ENCODE measurements around the gene FIGNL1. TPM values are rescaled to one million over a fixed set of nuclear protein-coding genes. Genes with fewer than 3 reads are reported as not detected.

The FIGNL1 gene
- polyA plus RNA-seq, 4 donors = 1.9 to 20.2 (median 4.4) TPM

- DNase-seq (peak; percentile 11 to 58), FAIRE-seq (no peak)
- peaks cover 0 to 67% (median 0%) of the 10 kb centered on the region in 3 donors for H3K36me3 ChIP-seq (ENCODE audit: control insufficient read depth in 3 of 3, insufficient read depth in 2 of 3, low read depth in 1 of 3, low read length in 3 of 3)
- no peak overlapping the region for H3K4me3 ChIP-seq (ENCODE audit: low read depth in 1 of 3, low read length in 3 of 3)
- H3K27ac ChIP-seq (ENCODE audit: low read depth in 1 of 3, low read length in 2 of 3) = no peak overlapping the region
- H3K4me1 ChIP-seq (ENCODE audit: control insufficient read depth in 3 of 3, insufficient read depth in 2 of 3, low read depth in 1 of 3, low read length in 2 of 3) = peaks cover 0 to 13% (median 0%) of the 10 kb centered on the region in 3 donors
- no peaks in the 10 kb centered on the region for H3K9me3 ChIP-seq (ENCODE audit: control insufficient read depth in 2 of 2, insufficient read depth in 1 of 2, low read depth in 1 of 2, low read length in 1 of 2)
- 57 to 75% (median 59%) methylated on average over 6 of the region's 6 CpGs for WGBS, 3 donors
- H3K27me3 ChIP-seq (ENCODE audit: control insufficient read depth in 3 of 3, insufficient read depth in 3 of 3, low read length in 3 of 3) = no peaks in the 10 kb centered on the region
Observed at GRCh38 chr7:50477640-50478039, 27.5 kb upstream of the FIGNL1 start.

GRCh38 chr7:50476953-50477625 is 26.9 kb upstream of the FIGNL1 start:
- Histone ChIP-seq H3K4me1 (ENCODE audit: control insufficient read depth in 3 of 3, insufficient read depth in 2 of 3, low read depth in 1 of 3, low read length in 2 of 3) (peaks cover 0 to 13% (median 0%) of the 10 kb centered on the region in 3 donors), H3K27me3 (ENCODE audit: control insufficient read depth in 3 of 3, insufficient read depth in 3 of 3, low read length in 3 of 3) (no peaks in the 10 kb centered on the region), H3K27ac (ENCODE audit: low read depth in 1 of 3, low read length in 2 of 3) (peak overlapping the region in 1 of 3 donors; percentile 12), H3K9me3 (ENCODE audit: control insufficient read depth in 2 of 2, insufficient read depth in 1 of 2, low read depth in 1 of 2, low read length in 1 of 2) (no peaks in the 10 kb centered on the region), H3K36me3 (ENCODE audit: control insufficient read depth in 3 of 3, insufficient read depth in 2 of 3, low read depth in 1 of 3, low read length in 3 of 3) (peaks cover 0 to 72% (median 0%) of the 10 kb centered on the region in 3 donors), H3K4me3 (ENCODE audit: low read depth in 1 of 3, low read length in 3 of 3) (no peak overlapping the region)
- 91 to 93% (median 93%) methylated on average over 9 of the region's 9 CpGs for whole genome bisulfite sequencing, 3 donors
- no peak for FAIRE-seq
- no peak for DNase-seq

- 30 to 39% (median 38%) methylated on average over 4 of the region's 4 CpGs for WGBS, 3 donors
- DNase-seq = no peak
- H3K27ac ChIP-seq (ENCODE audit: low read depth in 1 of 3, low read length in 2 of 3) = no peak overlapping the region
- peaks cover 0 to 13% (median 0%) of the 10 kb centered on the region in 3 donors for H3K4me1 ChIP-seq (ENCODE audit: control insufficient read depth in 3 of 3, insufficient read depth in 2 of 3, low read depth in 1 of 3, low read length in 2 of 3)
- no peak for FAIRE-seq
- no peak overlapping the region for H3K4me3 ChIP-seq (ENCODE audit: low read depth in 1 of 3, low read length in 3 of 3)
- H3K27me3 ChIP-seq (ENCODE audit: control insufficient read depth in 3 of 3, insufficient read depth in 3 of 3, low read length in 3 of 3) = no peaks in the 10 kb centered on the region
- H3K9me3 ChIP-seq (ENCODE audit: control insufficient read depth in 2 of 2, insufficient read depth in 1 of 2, low read depth in 1 of 2, low read length in 1 of 2) = no peaks in the 10 kb centered on the region
- peaks cover 0 to 82% (median 0%) of the 10 kb centered on the region in 3 donors for H3K36me3 ChIP-seq (ENCODE audit: control insufficient read depth in 3 of 3, insufficient read depth in 2 of 3, low read depth in 1 of 3, low read length in 3 of 3)
Observed at GRCh38 chr7:50475340-50475739, 25.2 kb upstream of the FIGNL1 start.

GRCh38 chr7:50474382-50475160 is 24.4 kb upstream of the FIGNL1 start:
- Histone ChIP-seq H3K27me3 (ENCODE audit: control insufficient read depth in 3 of 3, insufficient read depth in 3 of 3, low read length in 3 of 3) (no peaks in the 10 kb centered on the region), H3K36me3 (ENCODE audit: control insufficient read depth in 3 of 3, insufficient read depth in 2 of 3, low read depth in 1 of 3, low read length in 3 of 3) (peaks cover 0 to 78% (median 0%) of the 10 kb centered on the region in 3 donors), H3K27ac (ENCODE audit: low read depth in 1 of 3, low read length in 2 of 3) (no peak overlapping the region), H3K9me3 (ENCODE audit: control insufficient read depth in 2 of 2, insufficient read depth in 1 of 2, low read depth in 1 of 2, low read length in 1 of 2) (no peaks in the 10 kb centered on the region), H3K4me1 (ENCODE audit: control insufficient read depth in 3 of 3, insufficient read depth in 2 of 3, low read depth in 1 of 3, low read length in 2 of 3) (peaks cover 0 to 13% (median 0%) of the 10 kb centered on the region in 3 donors), H3K4me3 (ENCODE audit: low read depth in 1 of 3, low read length in 3 of 3) (no peak overlapping the region)
- FAIRE-seq = no peak
- 42 to 63% (median 56%) methylated on average over 8 of the region's 8 CpGs for WGBS, 3 donors
- DNase-seq = no peak

- 93 to 98% (median 94%) methylated on average over 4 of the region's 4 CpGs for WGBS, 3 donors
- Histone ChIP-seq H3K27ac (ENCODE audit: low read depth in 1 of 3, low read length in 2 of 3) (no peak overlapping the region), H3K27me3 (ENCODE audit: control insufficient read depth in 3 of 3, insufficient read depth in 3 of 3, low read length in 3 of 3) (no peaks in the 10 kb centered on the region), H3K4me1 (ENCODE audit: control insufficient read depth in 3 of 3, insufficient read depth in 2 of 3, low read depth in 1 of 3, low read length in 2 of 3) (peaks cover 0 to 13% (median 0%) of the 10 kb centered on the region in 3 donors), H3K4me3 (ENCODE audit: low read depth in 1 of 3, low read length in 3 of 3) (no peak overlapping the region), H3K9me3 (ENCODE audit: control insufficient read depth in 2 of 2, insufficient read depth in 1 of 2, low read depth in 1 of 2, low read length in 1 of 2) (no peaks in the 10 kb centered on the region), H3K36me3 (ENCODE audit: control insufficient read depth in 3 of 3, insufficient read depth in 2 of 3, low read depth in 1 of 3, low read length in 3 of 3) (peaks cover 0 to 74% (median 0%) of the 10 kb centered on the region in 3 donors)
- FAIRE-seq (no peak), DNase-seq (no peak)
Observed at GRCh38 chr7:50473531-50473930, 23.4 kb upstream of the FIGNL1 start.

- Histone ChIP-seq H3K4me1 (ENCODE audit: control insufficient read depth in 3 of 3, insufficient read depth in 2 of 3, low read depth in 1 of 3, low read length in 2 of 3) (peaks cover 0 to 19% (median 0%) of the 10 kb centered on the region in 3 donors), H3K4me3 (ENCODE audit: low read depth in 1 of 3, low read length in 3 of 3) (no peak overlapping the region), H3K36me3 (ENCODE audit: control insufficient read depth in 3 of 3, insufficient read depth in 2 of 3, low read depth in 1 of 3, low read length in 3 of 3) (peaks cover 0 to 74% (median 0%) of the 10 kb centered on the region in 3 donors), H3K27me3 (ENCODE audit: control insufficient read depth in 3 of 3, insufficient read depth in 3 of 3, low read length in 3 of 3) (no peaks in the 10 kb centered on the region), H3K9me3 (ENCODE audit: control insufficient read depth in 2 of 2, insufficient read depth in 1 of 2, low read depth in 1 of 2, low read length in 1 of 2) (no peaks in the 10 kb centered on the region), H3K27ac (ENCODE audit: low read depth in 1 of 3, low read length in 2 of 3) (no peak overlapping the region)
- WGBS, 3 donors = 90 to 91% (median 90%) methylated on average over 7 of the region's 7 CpGs
- DNase-seq (no peak), FAIRE-seq (no peak)
Observed at GRCh38 chr7:50472427-50472826, 22.3 kb upstream of the FIGNL1 start.

- whole genome bisulfite sequencing, 3 donors = 91 to 96% (median 95%) methylated on average over 5 of the region's 5 CpGs
- FAIRE-seq (no peak), DNase-seq (no peak)
- Histone ChIP-seq H3K36me3 (ENCODE audit: control insufficient read depth in 3 of 3, insufficient read depth in 2 of 3, low read depth in 1 of 3, low read length in 3 of 3) (peaks cover 0 to 73% (median under 1%) of the 10 kb centered on the region in 3 donors), H3K9me3 (ENCODE audit: control insufficient read depth in 2 of 2, insufficient read depth in 1 of 2, low read depth in 1 of 2, low read length in 1 of 2) (no peaks in the 10 kb centered on the region), H3K4me1 (ENCODE audit: control insufficient read depth in 3 of 3, insufficient read depth in 2 of 3, low read depth in 1 of 3, low read length in 2 of 3) (peaks cover 0 to 19% (median 0%) of the 10 kb centered on the region in 3 donors), H3K27me3 (ENCODE audit: control insufficient read depth in 3 of 3, insufficient read depth in 3 of 3, low read length in 3 of 3) (no peaks in the 10 kb centered on the region), H3K4me3 (ENCODE audit: low read depth in 1 of 3, low read length in 3 of 3) (no peak overlapping the region), H3K27ac (ENCODE audit: low read depth in 1 of 3, low read length in 2 of 3) (no peak overlapping the region)
Observed at GRCh38 chr7:50471970-50472369, 21.8 kb upstream of the FIGNL1 start.

- Histone ChIP-seq H3K36me3 (ENCODE audit: control insufficient read depth in 3 of 3, insufficient read depth in 2 of 3, low read depth in 1 of 3, low read length in 3 of 3) (peaks cover 0 to 78% (median 4%) of the 10 kb centered on the region in 3 donors), H3K9me3 (ENCODE audit: control insufficient read depth in 2 of 2, insufficient read depth in 1 of 2, low read depth in 1 of 2, low read length in 1 of 2) (no peaks in the 10 kb centered on the region), H3K4me3 (ENCODE audit: low read depth in 1 of 3, low read length in 3 of 3) (no peak overlapping the region), H3K4me1 (ENCODE audit: control insufficient read depth in 3 of 3, insufficient read depth in 2 of 3, low read depth in 1 of 3, low read length in 2 of 3) (peaks cover 0 to 16% (median 0%) of the 10 kb centered on the region in 3 donors), H3K27me3 (ENCODE audit: control insufficient read depth in 3 of 3, insufficient read depth in 3 of 3, low read length in 3 of 3) (no peaks in the 10 kb centered on the region), H3K27ac (ENCODE audit: low read depth in 1 of 3, low read length in 2 of 3) (no peak overlapping the region)
- FAIRE-seq (no peak), DNase-seq (no peak)
- 90 to 94% (median 91%) methylated on average over 17 of the region's 17 CpGs for WGBS, 3 donors
Observed at GRCh38 chr7:50470250-50471163, 20.4 kb upstream of the FIGNL1 start.
